Measurements from ENCODE around the gene CDH15.

- TF ChIP-seq ZFP3 (CRISPR knock-in tag; IDR thresholded peaks at IDR 0.05) (no peak), RARB (CRISPR knock-in tag; IDR thresholded peaks at IDR 0.05) (no peak), ISL1 (CRISPR knock-in tag; IDR thresholded peaks at IDR 0.05) (no peak), TCF4 (CRISPR knock-in tag; IDR thresholded peaks at IDR 0.05; ENCODE audit: borderline replicate concordance) (peak; percentile 72; the same call in 1 of the 2 replicates), ARNTL (CRISPR knock-in tag; IDR thresholded peaks at IDR 0.05; ENCODE audit: borderline replicate concordance, low read depth) (no peak), POU6F1 (CRISPR knock-in tag; IDR thresholded peaks at IDR 0.05; ENCODE audit: borderline replicate concordance, low read depth) (no peak), OSR1 (CRISPR knock-in tag; IDR thresholded peaks at IDR 0.05) (no peak), PATZ1 (CRISPR knock-in tag; IDR thresholded peaks at IDR 0.05; ENCODE audit: borderline replicate concordance) (no peak)
- TF ChIP-seq, protein P1, sequence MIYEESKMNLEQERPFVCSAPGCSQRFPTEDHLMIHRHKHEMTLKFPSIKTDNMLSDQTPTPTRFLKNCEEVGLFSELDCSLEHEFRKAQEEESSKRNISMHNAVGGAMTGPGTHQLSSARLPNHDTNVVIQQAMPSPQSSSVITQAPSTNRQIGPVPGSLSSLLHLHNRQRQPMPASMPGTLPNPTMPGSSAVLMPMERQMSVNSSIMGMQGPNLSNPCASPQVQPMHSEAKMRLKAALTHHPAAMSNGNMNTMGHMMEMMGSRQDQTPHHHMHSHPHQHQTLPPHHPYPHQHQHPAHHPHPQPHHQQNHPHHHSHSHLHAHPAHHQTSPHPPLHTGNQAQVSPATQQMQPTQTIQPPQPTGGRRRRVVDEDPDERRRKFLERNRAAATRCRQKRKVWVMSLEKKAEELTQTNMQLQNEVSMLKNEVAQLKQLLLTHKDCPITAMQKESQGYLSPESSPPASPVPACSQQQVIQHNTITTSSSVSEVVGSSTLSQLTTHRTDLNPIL (CRISPR knock-in tag; IDR thresholded peaks at IDR 0.05; ENCODE audit: low read depth), result no peak
- TF ChIP-seq, protein P2, sequence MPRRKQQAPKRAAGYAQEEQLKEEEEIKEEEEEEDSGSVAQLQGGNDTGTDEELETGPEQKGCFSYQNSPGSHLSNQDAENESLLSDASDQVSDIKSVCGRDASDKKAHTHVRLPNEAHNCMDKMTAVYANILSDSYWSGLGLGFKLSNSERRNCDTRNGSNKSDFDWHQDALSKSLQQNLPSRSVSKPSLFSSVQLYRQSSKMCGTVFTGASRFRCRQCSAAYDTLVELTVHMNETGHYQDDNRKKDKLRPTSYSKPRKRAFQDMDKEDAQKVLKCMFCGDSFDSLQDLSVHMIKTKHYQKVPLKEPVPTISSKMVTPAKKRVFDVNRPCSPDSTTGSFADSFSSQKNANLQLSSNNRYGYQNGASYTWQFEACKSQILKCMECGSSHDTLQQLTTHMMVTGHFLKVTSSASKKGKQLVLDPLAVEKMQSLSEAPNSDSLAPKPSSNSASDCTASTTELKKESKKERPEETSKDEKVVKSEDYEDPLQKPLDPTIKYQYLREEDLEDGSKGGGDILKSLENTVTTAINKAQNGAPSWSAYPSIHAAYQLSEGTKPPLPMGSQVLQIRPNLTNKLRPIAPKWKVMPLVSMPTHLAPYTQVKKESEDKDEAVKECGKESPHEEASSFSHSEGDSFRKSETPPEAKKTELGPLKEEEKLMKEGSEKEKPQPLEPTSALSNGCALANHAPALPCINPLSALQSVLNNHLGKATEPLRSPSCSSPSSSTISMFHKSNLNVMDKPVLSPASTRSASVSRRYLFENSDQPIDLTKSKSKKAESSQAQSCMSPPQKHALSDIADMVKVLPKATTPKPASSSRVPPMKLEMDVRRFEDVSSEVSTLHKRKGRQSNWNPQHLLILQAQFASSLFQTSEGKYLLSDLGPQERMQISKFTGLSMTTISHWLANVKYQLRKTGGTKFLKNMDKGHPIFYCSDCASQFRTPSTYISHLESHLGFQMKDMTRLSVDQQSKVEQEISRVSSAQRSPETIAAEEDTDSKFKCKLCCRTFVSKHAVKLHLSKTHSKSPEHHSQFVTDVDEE (CRISPR knock-in tag; IDR thresholded peaks at IDR 0.05), result no peak
Measured at GRCh38 chr16:89150981-89151380, 20.6 kb upstream of the CDH15 start.

Data from SK-N-SH treated with all-trans-retinoic acid at 6 μM for 48 hours (cell line).